Activated B cell treated with CpG ODN at 0.5 μM for 24 hours (primary cell): ENCODE measurements around the gene EGF. TPM values are rescaled to one million over a fixed set of nuclear protein-coding genes. Genes with fewer than 3 reads are reported as not detected.

Experiments used
- ATAC-seq: fragments of 200-7000 bp; cut with Tn5 transposase; one replicate; pipeline ENCODE4 v1.10.0; 2021; ENCODE audit warnings: low read depth, mild to moderate bottlenecking, moderate library complexity
- CTCF ChIA-PET: fragments of 350-600 bp; sonication (Branson Sonifier 250); formaldehyde crosslinking; loops from one replicate; lab custom pipeline; 2021; ENCODE audit warnings: antibody characterized with exemption; lab: Charles Lee
- POLR2A ChIA-PET: fragments of 350-600 bp; sonication (Branson Sonifier 250); formaldehyde crosslinking; loops from one replicate; lab custom pipeline; 2021; ENCODE audit warnings: antibody characterized with exemption; lab: Charles Lee
- DNase-seq: peaks from one replicate; pipeline ENCODE4 v3.0.0; 2022
- H3K27ac Mint-ChIP-seq: one replicate; pipeline ENCODE4 v1.8.0; 2020; ENCODE audit warnings: mixed read lengths
- H3K27me3 Mint-ChIP-seq: one replicate; pipeline ENCODE4 v1.8.0; 2021; ENCODE audit warnings: mixed read lengths
- H3K36me3 Mint-ChIP-seq: one replicate; pipeline ENCODE4 v1.8.0; 2021; ENCODE audit warnings: low read depth, mixed read lengths
- H3K4me1 Mint-ChIP-seq: one replicate; pipeline ENCODE4 v1.8.0; 2021; ENCODE audit warnings: mixed read lengths
- H3K4me3 Mint-ChIP-seq: one replicate; pipeline ENCODE4 v1.8.0; 2020; ENCODE audit warnings: mild to moderate bottlenecking, mixed read lengths
- H3K9me3 Mint-ChIP-seq: one replicate; pipeline ENCODE4 v1.8.0; 2020; ENCODE audit warnings: mixed read lengths
- CTCF ChIP-seq: fragments of 200-600 bp; IDR thresholded peaks from one replicate; pipeline ENCODE4 v1.8.0; 2022; ENCODE audit warnings: antibody characterized with exemption, mild to moderate bottlenecking
- intact Hi-C: fragments of 100-400 bp; cut with micrococcal nuclease; formaldehyde crosslinking; loops from one replicate; pipeline ENCODE4 v1.15.1; 2024
- total RNA-seq: library from RNA; stranded (reverse); gene quantifications from 2 replicates; pipeline ENCODE4 v1.2.3, GENCODE V29; 2022

The EGF gene
- total RNA-seq, 1 donor from 2014 or later = not detected

- Mint-ChIP-seq H3K27me3 (no peaks in the 10 kb centered on the region), H3K9me3 (no peaks in the 10 kb centered on the region), H3K27ac (no peak overlapping the region), H3K4me1 (peaks cover 10% of the 10 kb centered on the region), H3K36me3 (no peaks in the 10 kb centered on the region), H3K4me3 (no peak overlapping the region)
- intact Hi-C loops = no loop called here
- no peak for DNase-seq
- no peak for ATAC-seq
- CTCF ChIA-PET = interaction anchor here (1.7 kb wide), 1 partner anchor 12 kb away, joined by 7 read pairs; no protein-coding TSS in a partner anchor
- POLR2A ChIA-PET = no interaction called here
- TF ChIP-seq CTCF = no peak
Observed at GRCh38 chr4:110061076-110061475, 148.4 kb downstream of the EGF start.

Other genes starting within 250 kb of the EGF start
- 5.6 and 7.0 TPM in 2 replicates for gene CASP6, start 209.4 kb upstream of the EGF start, total RNA-seq
- gene PLA2G12A, start 182.8 kb upstream of the EGF start, total RNA-seq = 6.7 and 9.6 TPM in 2 replicates
- not detected in 2 replicates for gene CFI, start 110.9 kb upstream of the EGF start, total RNA-seq
- 21.0 and 23.1 TPM in 2 replicates for gene GAR1, start 97.1 kb upstream of the EGF start, total RNA-seq
- 0.59 TPM in 1 of 2 replicates, not detected in the other for gene RRH, start 84.9 kb upstream of the EGF start, total RNA-seq
- 0.22 and 0.24 TPM in 2 replicates for gene LRIT3, start 64.8 kb upstream of the EGF start, total RNA-seq